Measurements from ENCODE around the gene CUX1. TPM values are rescaled to one million over a fixed set of nuclear protein-coding genes. Genes with fewer than 3 reads are reported as not detected.
A peak's percentile ranks its signal among the peaks of the same experiment; 100 is the strongest.

The CUX1 gene
- total RNA-seq, 2 donors from 2014 or later: 42.0 to 47.5 TPM

DNA sequence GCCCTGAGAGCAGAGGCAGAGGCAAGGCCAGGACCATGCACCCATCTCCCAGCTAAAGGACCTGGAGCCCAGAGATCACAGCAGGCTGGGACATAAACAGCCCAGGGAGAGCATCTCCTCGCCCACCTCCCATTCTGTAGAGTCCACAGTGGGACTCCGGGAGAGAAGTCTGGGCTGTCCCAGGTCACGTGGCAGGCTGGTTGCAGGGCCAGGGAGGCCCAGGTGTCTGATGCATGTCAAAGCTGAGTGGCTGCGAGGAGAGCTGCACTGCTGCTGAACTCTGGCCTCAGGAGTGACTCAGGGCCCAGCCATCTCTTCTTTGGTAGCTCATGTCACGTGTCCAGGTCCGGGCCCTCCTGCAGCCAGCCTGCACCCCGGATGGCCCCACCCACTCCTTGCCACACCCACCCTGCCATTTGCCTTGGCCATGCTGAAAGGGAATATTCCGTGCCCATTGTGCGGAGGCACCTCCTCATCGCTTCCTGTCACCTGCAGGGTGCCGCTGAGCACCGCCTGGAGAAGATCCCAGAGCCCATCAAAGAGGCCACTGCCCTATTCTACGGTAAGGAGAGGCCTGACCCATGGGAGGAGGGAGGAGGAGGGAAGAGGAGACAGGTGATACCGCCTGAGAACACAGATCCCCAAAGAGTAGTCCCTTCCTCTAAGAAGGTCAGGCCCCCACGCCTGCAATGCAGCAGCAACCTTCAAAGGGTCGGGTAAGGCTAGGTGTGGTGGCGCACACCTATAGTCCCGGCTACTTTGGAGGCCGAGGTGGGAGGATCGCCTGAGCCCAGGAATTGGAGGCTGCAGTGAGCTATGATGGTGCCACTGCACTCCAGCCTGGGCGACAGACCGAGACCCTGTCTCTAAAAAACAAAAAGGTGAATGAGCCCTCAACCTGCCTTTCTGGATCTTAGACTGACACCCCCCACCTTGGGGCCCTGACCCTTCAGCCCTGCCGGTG, 456.6 kb downstream of the CUX1 start:
- no peak overlapping the region for H3K4me3 ChIP-seq
- no peak overlapping the region for H3K27ac ChIP-seq
- DNase-seq: no peak
- intact Hi-C loops (cut with DNase I): loop anchor here (5.0 kb wide), 1 partner anchor 732 kb away; no protein-coding TSS in a partner anchor
- ATAC-seq: no peak
- WGBS, 2 donors: 82 to 93% methylated on average over 14 to 19 of the region's 23 CpGs
- H3K9me3 ChIP-seq: no peaks in the 10 kb centered on the region
- TF ChIP-seq CTCF (IDR thresholded peaks at IDR 0.05) (no peak), POLR2A (IDR thresholded peaks at IDR 0.05) (no peak)
- no peaks in the 10 kb centered on the region for H3K36me3 ChIP-seq (replicated peaks in 1 of 2; ENCODE audit: insufficient read depth in 1 of 2, low read depth in 2 of 2)
- H3K27me3 ChIP-seq: no peaks in the 10 kb centered on the region
- no peaks in the 10 kb centered on the region for H3K4me1 ChIP-seq

- H3K36me3 ChIP-seq (replicated peaks in 1 of 2; ENCODE audit: insufficient read depth in 1 of 2, low read depth in 2 of 2): no peaks in the 10 kb centered on the region
- 93 to 96% methylated on average over 6 to 10 of the region's 10 CpGs for WGBS, 2 donors
- intact Hi-C loops (cut with DNase I): no loop called here
- no peak overlapping the region for H3K27ac ChIP-seq
- no peaks in the 10 kb centered on the region for H3K9me3 ChIP-seq
- no peak for ATAC-seq
- TF ChIP-seq CTCF (IDR thresholded peaks at IDR 0.05): no peak
- H3K4me1 ChIP-seq: no peaks in the 10 kb centered on the region
- no peak overlapping the region for H3K4me3 ChIP-seq
- H3K27me3 ChIP-seq: no peaks in the 10 kb centered on the region
- DNase-seq: no peak
Measured at GRCh38 chr7:102275123-102275703, 457.8 kb downstream of the CUX1 start.

- no peak overlapping the region for H3K27ac ChIP-seq
- intact Hi-C loops (cut with DNase I): no loop called here
- H3K27me3 ChIP-seq: no peaks in the 10 kb centered on the region
- DNase-seq (no peak), ATAC-seq (no peak)
- H3K4me3 ChIP-seq: no peak overlapping the region
- no peaks in the 10 kb centered on the region for H3K36me3 ChIP-seq (replicated peaks in 1 of 2; ENCODE audit: insufficient read depth in 1 of 2, low read depth in 2 of 2)
- WGBS, 2 donors: 70 to 75% methylated on average over 2 to 6 of the region's 10 CpGs
- no peaks in the 10 kb centered on the region for H3K9me3 ChIP-seq
- no peaks in the 10 kb centered on the region for H3K4me1 ChIP-seq
- no peak for TF ChIP-seq CTCF (IDR thresholded peaks at IDR 0.05)
- no peak for TF ChIP-seq POLR2A (IDR thresholded peaks at IDR 0.05)
Measured at GRCh38 chr7:102277901-102278300, 460.5 kb downstream of the CUX1 start.

DNA sequence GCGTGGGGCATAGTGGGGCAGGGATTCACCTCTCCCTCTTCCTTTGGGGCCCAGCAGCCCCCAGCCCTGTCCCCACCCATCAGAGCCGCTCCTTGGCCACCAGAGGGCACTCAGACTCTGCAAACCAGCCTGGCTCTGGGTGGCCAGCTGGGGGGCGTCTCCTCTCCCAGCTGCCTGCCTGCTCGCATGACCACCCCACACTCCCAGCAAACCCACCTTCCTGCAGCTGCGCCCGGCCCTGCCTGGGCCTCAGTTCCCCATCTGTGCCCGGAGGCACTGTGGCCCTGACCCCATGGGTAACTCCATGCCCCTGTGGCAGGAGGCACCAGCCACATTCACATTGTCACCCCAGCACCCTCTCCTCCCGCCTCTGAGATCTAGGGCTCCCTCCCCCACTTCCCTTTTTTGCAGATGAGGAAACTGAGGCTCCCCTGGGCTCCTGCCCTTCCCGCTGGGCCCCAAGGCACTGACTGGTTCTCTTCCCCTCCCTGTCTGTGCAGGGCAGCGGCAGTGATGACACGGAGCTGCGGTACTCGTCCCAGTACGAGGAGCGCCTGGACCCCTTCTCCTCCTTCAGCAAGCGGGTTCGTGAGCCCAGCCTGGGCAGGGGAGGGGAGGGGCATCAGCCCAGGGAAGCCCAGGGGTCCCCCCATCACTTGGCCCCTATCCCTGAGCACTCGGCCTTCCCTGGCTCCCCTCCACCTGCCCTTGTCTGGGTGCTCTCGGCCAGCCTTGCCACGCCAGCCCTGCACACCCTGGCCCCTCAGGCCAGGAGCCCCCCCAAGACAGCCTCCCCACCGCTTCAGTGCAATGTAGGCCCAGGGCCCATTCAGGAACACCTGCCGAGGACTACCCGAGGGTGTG, 462.3 kb downstream of the CUX1 start:
- ATAC-seq: peak; percentile 58
- Histone ChIP-seq H3K27ac (no peak overlapping the region), H3K36me3 (replicated peaks in 1 of 2; ENCODE audit: insufficient read depth in 1 of 2, low read depth in 2 of 2) (no peaks in the 10 kb centered on the region), H3K4me3 (no peak overlapping the region), H3K9me3 (no peaks in the 10 kb centered on the region), H3K4me1 (no peaks in the 10 kb centered on the region), H3K27me3 (no peaks in the 10 kb centered on the region)
- intact Hi-C loops (cut with DNase I): loop anchor here (5.0 kb wide), 1 partner anchor 113 kb away; no protein-coding TSS in a partner anchor
- TF ChIP-seq POLR2A (IDR thresholded peaks at IDR 0.05) (no peak), CTCF (IDR thresholded peaks at IDR 0.05) (peak; percentile 45 to 78 (median 71))
- 52 to 64% methylated on average over 13 to 21 of the region's 23 CpGs for WGBS, 2 donors
- peak; percentile 41 to 60 (median 47) for DNase-seq

All from body of pancreas (tissue), 4 donors.